ENCODE measurements around the gene ZCCHC7. TPM values are rescaled to one million over a fixed set of nuclear protein-coding genes. Genes with fewer than 3 reads are reported as not detected.

Gene ZCCHC7
- total and polyA plus RNA-seq, 9 of the 15 experiments (the other 6 are each of a cell fraction or from before 2014, with no cell fraction given), result 34.1 to 68.9 (median 48.8) TPM

DNA sequence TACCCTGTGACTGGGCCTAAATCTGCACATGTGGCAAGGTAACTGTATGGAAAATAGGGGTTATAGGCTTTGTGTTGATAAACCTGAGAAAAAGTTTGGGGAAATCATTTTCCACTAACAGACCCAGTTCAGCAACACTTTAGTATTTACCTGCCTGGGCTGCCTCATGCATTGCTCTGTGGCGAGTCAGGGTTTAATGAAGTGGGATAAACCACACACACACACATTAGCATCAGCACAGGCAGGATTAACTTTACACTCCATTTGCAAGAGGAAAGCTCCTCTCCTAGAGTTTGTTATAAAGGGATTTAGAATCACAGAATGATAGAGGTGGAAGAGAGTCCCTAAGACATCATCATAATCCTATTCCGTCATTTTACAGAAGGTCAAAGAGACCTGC is 20.0 kb upstream of the ZCCHC7 start:
- TF ChIP-seq HNRNPH1 (optimal IDR thresholded peaks at IDR 0.05; ENCODE audit: low read depth, low read length) (no peak), MED1 (CRISPR knock-in tag; IDR thresholded peaks at IDR 0.05; ENCODE audit: borderline replicate concordance) (no peak)
- no TSS peak for BruUV-seq (replicated peaks)
- no peaks in the 10 kb centered on the region for H3K27me3 ChIP-seq (ENCODE audit: control insufficient read depth in 2 of 2, insufficient read depth in 2 of 2, low read length in 2 of 2)
- no peaks in the 10 kb centered on the region for H3K36me3 ChIP-seq (ENCODE audit: control insufficient read depth, insufficient read depth, low read length)
- ChIA-PET CTCF (ENCODE audit: low intra/inter-chr PET ratio) (no interaction called here), POLR2A (interaction anchor here (0.7 to 1.5 kb wide), 2 partner anchors 18 kb away, joined by 3 to 6 read pairs; no protein-coding TSS in a partner anchor)
- no peak overlapping the region for H3K4me3 ChIP-seq
- DNase-seq (ENCODE audit: extremely low read depth in 1 of 4, low spot score in 3 of 4) (no peak), ATAC-seq (no peak), FAIRE-seq (no peak)
- intact Hi-C loops (cut with micrococcal nuclease), result no loop called here
- H4K20me1 ChIP-seq (replicated peaks; ENCODE audit: control insufficient read depth, insufficient read depth, low read length), result no peaks in the 10 kb centered on the region
- in situ Hi-C loops (cut with MboI), result no loop called here
- no peak overlapping the region for H3K4me2 ChIP-seq (ENCODE audit: insufficient read depth, low read length)
- no peaks in the 10 kb centered on the region for H3K79me2 ChIP-seq (ENCODE audit: control insufficient read depth, insufficient read depth, low read length)
- peaks cover 6 to 14% of the 10 kb centered on the region in 2 experiments; a peak in 3 of 5 replicates for H3K4me1 ChIP-seq (replicated peaks in 1 of 2; ENCODE audit: control insufficient read depth in 2 of 2, insufficient read depth in 2 of 2, low read length in 2 of 2)
- no peak overlapping the region for H3K27ac ChIP-seq (ENCODE audit: extremely low read depth, low read depth, low read length)
- H3K9me1 ChIP-seq (ENCODE audit: control insufficient read depth, insufficient read depth, low read length), result no peaks in the 10 kb centered on the region
- no peak overlapping the region for H2AFZ ChIP-seq (ENCODE audit: low read depth, low read length)
- no peak overlapping the region for H3K9ac ChIP-seq (ENCODE audit: insufficient read depth in 1 of 2, low read depth in 2 of 2, low read length in 2 of 2)
- 36% methylated on average over 2 of the region's 2 CpGs for WGBS (ENCODE audit: insufficient coverage, low coverage, missing lambda C conversion rate)
- H3K9me3 ChIP-seq (replicated peaks; ENCODE audit: control insufficient read depth, insufficient read depth, low read depth, low read length), result no peaks in the 10 kb centered on the region

DNA sequence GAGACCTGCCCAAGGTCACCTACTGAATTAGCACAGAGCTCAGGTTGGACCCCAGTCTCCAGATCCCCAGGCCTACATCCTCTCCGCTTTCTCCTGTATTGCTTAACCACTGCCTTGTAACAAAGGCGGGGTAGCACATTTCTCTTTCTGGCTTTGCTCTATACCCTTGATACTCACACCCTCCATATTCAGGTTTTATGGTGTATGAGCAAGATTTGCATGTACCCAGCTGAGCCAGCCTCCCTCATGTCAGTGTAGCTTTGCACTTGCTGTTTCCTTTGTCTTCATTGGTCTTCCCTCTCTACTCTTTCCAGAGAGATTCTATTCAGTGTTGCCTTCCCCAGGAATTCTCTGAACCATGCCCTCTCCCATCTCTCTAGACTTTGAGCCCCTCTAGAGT is 19.6 kb upstream of the ZCCHC7 start:
- no peak overlapping the region for H3K27ac ChIP-seq (ENCODE audit: extremely low read depth, low read depth, low read length)
- no peak for ATAC-seq
- H4K20me1 ChIP-seq (replicated peaks; ENCODE audit: control insufficient read depth, insufficient read depth, low read length), result no peaks in the 10 kb centered on the region
- no TSS peak for BruUV-seq (replicated peaks)
- no peaks in the 10 kb centered on the region for H3K79me2 ChIP-seq (ENCODE audit: control insufficient read depth, insufficient read depth, low read length)
- intact Hi-C loops (cut with micrococcal nuclease), result no loop called here
- 48% methylated on average over 2 of the region's 2 CpGs for WGBS (ENCODE audit: insufficient coverage, low coverage, missing lambda C conversion rate)
- FAIRE-seq, result no peak
- no peaks in the 10 kb centered on the region for H3K9me1 ChIP-seq (ENCODE audit: control insufficient read depth, insufficient read depth, low read length)
- H2AFZ ChIP-seq (ENCODE audit: low read depth, low read length), result no peak overlapping the region
- H3K4me3 ChIP-seq, result no peak overlapping the region
- no peaks in the 10 kb centered on the region for H3K36me3 ChIP-seq (ENCODE audit: control insufficient read depth, insufficient read depth, low read length)
- no peak for DNase-seq (ENCODE audit: extremely low read depth in 1 of 4, low spot score in 3 of 4)
- no peak overlapping the region for H3K4me2 ChIP-seq (ENCODE audit: insufficient read depth, low read length)
- no peaks in the 10 kb centered on the region for H3K9me3 ChIP-seq (replicated peaks; ENCODE audit: control insufficient read depth, insufficient read depth, low read depth, low read length)
- H3K9ac ChIP-seq (ENCODE audit: insufficient read depth in 1 of 2, low read depth in 2 of 2, low read length in 2 of 2), result no peak overlapping the region
- H3K4me1 ChIP-seq (replicated peaks in 1 of 2; ENCODE audit: control insufficient read depth in 2 of 2, insufficient read depth in 2 of 2, low read length in 2 of 2), result peaks cover 6 to 15% of the 10 kb centered on the region in 2 experiments; a peak in 3 of 5 replicates
- ChIA-PET CTCF (ENCODE audit: low intra/inter-chr PET ratio) (no interaction called here), POLR2A (interaction anchor here (1.5 kb wide), 1 partner anchor 18 kb away, joined by 6 read pairs; no protein-coding TSS in a partner anchor)
- H3K27me3 ChIP-seq (ENCODE audit: control insufficient read depth in 2 of 2, insufficient read depth in 2 of 2, low read length in 2 of 2), result no peaks in the 10 kb centered on the region
- in situ Hi-C loops (cut with MboI), result no loop called here
- no peak for TF ChIP-seq ZNF695 (CRISPR knock-in tag; IDR thresholded peaks at IDR 0.05)
- no peak for TF ChIP-seq CREB1 (IDR thresholded peaks at IDR 0.05)
- TF ChIP-seq CREB1 (CRISPR knock-in tag; IDR thresholded peaks at IDR 0.05), result no peak
- TF ChIP-seq ATF7 (IDR thresholded peaks at IDR 0.05), result no peak
- TF ChIP-seq PURB (CRISPR knock-in tag; IDR thresholded peaks at IDR 0.05; ENCODE audit: low read depth), result no peak
- TF ChIP-seq TAL1 (IDR thresholded peaks at IDR 0.05), result no peak
- TF ChIP-seq NCOA2 (IDR thresholded peaks at IDR 0.05; ENCODE audit: partially characterized antibody in 2 of 2), result no peak
- no peak for TF ChIP-seq MAFF (IDR thresholded peaks at IDR 0.05; ENCODE audit: low read length)
- no peak for TF ChIP-seq SNAPC5 (CRISPR knock-in tag; IDR thresholded peaks at IDR 0.05)
- no peak for TF ChIP-seq BMI1 (IDR thresholded peaks at IDR 0.05; ENCODE audit: low read length)
- no peak for TF ChIP-seq ZNF384 (IDR thresholded peaks at IDR 0.05; ENCODE audit: low read depth, low read length)
- no peak for TF ChIP-seq PATZ1 (CRISPR knock-in tag; IDR thresholded peaks at IDR 0.05; ENCODE audit: borderline replicate concordance)
- no peak for TF ChIP-seq SAP30 (IDR thresholded peaks at IDR 0.05; ENCODE audit: borderline replicate concordance, insufficient read depth, low read depth, low read length, poor library complexity, severe bottlenecking)
- no peak for TF ChIP-seq RBM25 (IDR thresholded peaks at IDR 0.05; ENCODE audit: low read depth, low read length, severe bottlenecking)
- TF ChIP-seq NFIX (CRISPR knock-in tag; IDR thresholded peaks at IDR 0.05; ENCODE audit: low read depth), result no peak
